ENCODE data around the gene DPYSL5.

DNA sequence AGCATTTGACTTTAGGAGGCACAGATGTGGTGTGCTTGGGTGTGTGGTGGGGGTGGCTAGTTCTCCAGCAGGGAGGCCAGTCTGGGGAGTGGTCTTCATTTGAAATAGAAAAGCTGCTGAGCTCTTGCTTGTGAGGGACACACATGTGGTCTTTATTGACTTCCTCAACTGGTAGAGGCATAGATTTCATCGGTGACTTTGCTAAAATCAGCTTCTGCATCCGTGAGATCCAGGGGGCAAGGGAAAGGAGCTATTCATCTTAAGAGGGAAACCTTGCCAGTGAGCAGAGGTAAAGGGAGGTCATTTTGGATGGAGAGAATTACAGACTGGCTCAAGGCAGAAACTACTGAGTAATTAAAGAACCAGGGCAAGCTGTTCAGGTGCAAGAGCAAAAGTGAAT lies 127.2 kb downstream of the DPYSL5 start:
- TF ChIP-seq POLR2AphosphoS2 (conservative IDR thresholded peaks at IDR 0.05; ENCODE audit: low read length) (no peak), FOSB (CRISPR knock-in tag; IDR thresholded peaks at IDR 0.05) (no peak), CHD2 (IDR thresholded peaks at IDR 0.05; ENCODE audit: low read length, partially characterized antibody) (no peak), CTCF (IDR thresholded peaks at IDR 0.05) (no peak), EP300 (IDR thresholded peaks at IDR 0.05) (no peak), POLR2A (IDR thresholded peaks at IDR 0.05; ENCODE audit: low read length) (no peak), USF2 (IDR thresholded peaks at IDR 0.05) (no peak), RARB (CRISPR knock-in tag; IDR thresholded peaks at IDR 0.05) (no peak), MAZ (IDR thresholded peaks at IDR 0.05; ENCODE audit: borderline replicate concordance, low read depth, low read length) (no peak), JUNB (IDR thresholded peaks at IDR 0.05) (no peak)
- TF ChIP-seq, protein P1, sequence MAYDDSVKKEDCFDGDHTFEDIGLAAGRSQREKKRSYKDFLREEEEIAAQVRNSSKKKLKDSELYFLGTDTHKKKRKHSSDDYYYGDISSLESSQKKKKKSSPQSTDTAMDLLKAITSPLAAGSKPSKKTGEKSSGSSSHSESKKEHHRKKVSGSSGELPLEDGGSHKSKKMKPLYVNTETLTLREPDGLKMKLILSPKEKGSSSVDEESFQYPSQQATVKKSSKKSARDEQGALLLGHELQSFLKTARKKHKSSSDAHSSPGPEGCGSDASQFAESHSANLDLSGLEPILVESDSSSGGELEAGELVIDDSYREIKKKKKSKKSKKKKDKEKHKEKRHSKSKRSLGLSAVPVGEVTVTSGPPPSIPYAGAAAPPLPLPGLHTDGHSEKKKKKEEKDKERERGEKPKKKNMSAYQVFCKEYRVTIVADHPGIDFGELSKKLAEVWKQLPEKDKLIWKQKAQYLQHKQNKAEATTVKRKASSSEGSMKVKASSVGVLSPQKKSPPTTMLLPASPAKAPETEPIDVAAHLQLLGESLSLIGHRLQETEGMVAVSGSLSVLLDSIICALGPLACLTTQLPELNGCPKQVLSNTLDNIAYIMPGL (CRISPR knock-in tag; IDR thresholded peaks at IDR 0.05; ENCODE audit: borderline replicate concordance): no peak

All from A549 (cell line).